PC-3 (cell line): ENCODE measurements around the gene PGBD5.

ENCODE experiments used
- CTCF ChIP-seq: fragments of 300-600 bp; sonication (generic); conservative IDR thresholded peaks from 2 replicates; pipeline ENCODE4 v1.5.1; 2017; ENCODE audit warnings: antibody characterized with exemption, low read depth, mild to moderate bottlenecking, low read length
- EZH2 ChIP-seq: fragments of 300-600 bp; sonication (generic); IDR thresholded peaks from one replicate; pipeline ENCODE4 v1.6.1; 2017; ENCODE audit warnings: antibody characterized with exemption, mild to moderate bottlenecking, low read length; ENCODE audit not compliant: unreplicated experiment

- no peak for TF ChIP-seq CTCF
- TF ChIP-seq EZH2 = no peak
These were observed 40.2 kb downstream of the PGBD5 start for GRCh38 chr1:230385930-230386329.
